Stomach (tissue), 9 donors: ENCODE data around the gene MMS19. TPM values are rescaled to one million over a fixed set of nuclear protein-coding genes. Genes with fewer than 3 reads are reported as not detected.
"Not testable (repeated sequence)": the region's sequence is repeated elsewhere in the genome, so short reads cannot be mapped to it uniquely, and the experiment has no call there.

Experiments
- DNase-seq, 2 donors: peaks; one replicate each; pipeline versions ENCODE4 v3.0.0 to v3.0.0-alpha.2; 2013 to 2019
- H3K27ac ChIP-seq, 5 donors: fragments of 200-600 bp in 4 of 5; sonication (generic) in 4 of 5; one replicate each; pipeline ENCODE4 v1.5.1; 2013 to 2019; ENCODE audit warnings: mild to moderate bottlenecking in 1 of 5, moderate library complexity in 1 of 5
- H3K27me3 ChIP-seq, 3 donors: fragments of 200-600 bp; sonication (generic); one replicate each; pipeline ENCODE4 v1.5.1; 2017 to 2019; ENCODE audit warnings: mixed run types in 1 of 3
- H3K36me3 ChIP-seq, 4 donors: fragments of 200-600 bp; sonication (generic); 1 replicate in 3 of 4; 2 replicates in 1 of 4; pipeline ENCODE4 v1.5.1; 2016 to 2019
- H3K4me1 ChIP-seq, 4 donors: fragments of 200-600 bp; sonication (generic); one replicate each; pipeline ENCODE4 v1.5.1; 2016 to 2019
- H3K4me3 ChIP-seq, 4 donors: fragments of 200-600 bp; sonication (generic) in 3 of 4; one replicate each; pipeline ENCODE4 v1.5.1; 2016 to 2019; ENCODE audit warnings: mild to moderate bottlenecking in 1 of 4
- H3K9me3 ChIP-seq, 4 donors: fragments of 200-600 bp; sonication (generic); one replicate each; pipeline ENCODE4 v1.5.1; 2016 to 2019
- EP300 ChIP-seq: sonication (generic); formaldehyde crosslinking; IDR thresholded peaks from one replicate; pipeline ENCODE4 v1.6.1; 2017; ENCODE audit warnings: antibody characterized with exemption
- POLR2A ChIP-seq, 4 donors: fragments of 450-650 bp; IDR thresholded peaks; one replicate each; pipeline ENCODE4 v1.6.1; 2016; ENCODE audit warnings: antibody characterized with exemption in 4 of 4, control low read depth in 2 of 4, mild to moderate bottlenecking in 1 of 4, moderate library complexity in 1 of 4
- POLR2AphosphoS5 ChIP-seq, 3 donors: sonication (generic); formaldehyde crosslinking; IDR thresholded peaks; one replicate each; pipeline ENCODE4 v1.6.1; 2016; ENCODE audit warnings: antibody characterized with exemption in 3 of 3
- WGBS, 5 donors: extraction: QIAGEN DNeasy Blood & Tissue Kit in 3 of 5; methylation state at CpG; one replicate each; pipeline versions ENCODE4 v1.1.5 to v1.1.7; 2013 to 2018; 5-methylcytosine and 5-hydroxymethylcytosine counted together
- intact Hi-C: fragments of 100-400 bp; cut with DNase I; formaldehyde crosslinking; loops from one replicate; pipeline ENCODE4 v1.15.1; 2023; ENCODE audit warnings: low total_unique reads
- polyA plus RNA-seq, 3 donors: library from polyadenylated mRNA; stranded (reverse); fragments of 200-250 nt; gene quantifications; one replicate each; pipeline ENCODE4 v1.2.3, GENCODE V29; 2013
- total RNA-seq, 5 donors: library from RNA; depleted of rRNA; stranded (reverse); fragments of >200 nt; gene quantifications; one replicate each; pipeline versions ENCODE4 v1.1.0 to v1.2.3, GENCODE V29; 2014 to 2016
- TF ChIP-seq, protein P1 (sequence below), 7 experiments: fragments of 450-650 bp in 4 of 7; fragments of 200-600 bp in 3 of 7; sonication (generic) in 3 of 7; IDR thresholded peaks; one replicate each; pipeline ENCODE4 v1.5.1; 2016 to 2019; ENCODE audit warnings: antibody characterized with exemption in 7 of 7, control low read depth in 2 of 7, mild to moderate bottlenecking in 1 of 7
- donor health status: healthy with polysubstance abuse.
- donor health status: Bipolar disorder and iron deficiency.
- donor health status: healthy.

The MMS19 gene
- total and polyA plus RNA-seq, 8 donors = 30.9 to 146 (median 58.4) TPM

DNA sequence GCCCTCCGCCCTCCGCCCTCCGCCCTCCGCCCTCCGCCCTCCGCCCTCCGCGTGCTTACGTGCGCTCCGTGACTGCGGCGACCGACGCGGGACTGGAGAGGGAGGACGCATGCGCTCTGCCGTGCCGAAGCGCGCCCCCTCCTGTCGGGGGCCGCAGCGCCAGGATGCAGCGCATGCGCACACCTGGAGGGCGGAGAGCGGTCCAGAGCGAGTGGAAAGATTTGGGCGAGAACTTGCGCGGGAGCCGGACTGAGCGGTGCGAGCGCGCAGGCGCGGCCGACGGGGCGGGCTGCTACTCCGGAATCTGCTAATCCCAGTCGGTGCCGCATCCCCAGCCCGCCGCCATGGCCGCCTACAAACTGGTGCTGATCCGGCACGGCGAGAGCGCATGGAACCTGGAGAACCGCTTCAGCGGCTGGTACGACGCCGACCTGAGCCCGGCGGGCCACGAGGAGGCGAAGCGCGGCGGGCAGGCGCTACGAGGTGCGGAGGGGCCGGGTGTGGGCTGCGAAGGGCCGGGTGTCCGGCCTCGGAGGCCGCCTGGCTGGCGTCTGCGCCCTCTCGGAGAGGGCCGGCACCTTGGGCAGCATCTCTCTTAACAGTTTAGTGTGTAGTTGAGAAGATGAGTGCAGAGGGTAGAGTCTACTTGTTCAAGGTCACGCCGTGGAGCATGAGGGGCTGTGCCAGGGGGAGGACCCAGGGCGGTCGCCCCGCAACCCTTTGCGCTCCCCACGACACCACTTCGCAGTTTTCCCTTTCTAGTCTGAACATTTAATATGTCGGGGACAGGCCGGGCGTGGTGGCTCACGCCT lies 72.1 kb downstream of the MMS19 start, which contains the start of gene PGAM1:
Gene PGAM1 (plus strand): TSS at position 228 of the 812 bp plus-strand sequence. CDS start 117 bp downstream, at position 345.
- TF ChIP-seq POLR2A (IDR thresholded peaks at IDR 0.05) = peak in 1 of 4 donors; percentile 16
- TF ChIP-seq, protein P1, sequence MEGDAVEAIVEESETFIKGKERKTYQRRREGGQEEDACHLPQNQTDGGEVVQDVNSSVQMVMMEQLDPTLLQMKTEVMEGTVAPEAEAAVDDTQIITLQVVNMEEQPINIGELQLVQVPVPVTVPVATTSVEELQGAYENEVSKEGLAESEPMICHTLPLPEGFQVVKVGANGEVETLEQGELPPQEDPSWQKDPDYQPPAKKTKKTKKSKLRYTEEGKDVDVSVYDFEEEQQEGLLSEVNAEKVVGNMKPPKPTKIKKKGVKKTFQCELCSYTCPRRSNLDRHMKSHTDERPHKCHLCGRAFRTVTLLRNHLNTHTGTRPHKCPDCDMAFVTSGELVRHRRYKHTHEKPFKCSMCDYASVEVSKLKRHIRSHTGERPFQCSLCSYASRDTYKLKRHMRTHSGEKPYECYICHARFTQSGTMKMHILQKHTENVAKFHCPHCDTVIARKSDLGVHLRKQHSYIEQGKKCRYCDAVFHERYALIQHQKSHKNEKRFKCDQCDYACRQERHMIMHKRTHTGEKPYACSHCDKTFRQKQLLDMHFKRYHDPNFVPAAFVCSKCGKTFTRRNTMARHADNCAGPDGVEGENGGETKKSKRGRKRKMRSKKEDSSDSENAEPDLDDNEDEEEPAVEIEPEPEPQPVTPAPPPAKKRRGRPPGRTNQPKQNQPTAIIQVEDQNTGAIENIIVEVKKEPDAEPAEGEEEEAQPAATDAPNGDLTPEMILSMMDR (IDR thresholded peaks at IDR 0.05) = peak in 5 of 7 experiments; percentile 11 to 68 (median 66)
- peak; percentile 86 to 96 (median 93) for TF ChIP-seq POLR2AphosphoS5 (IDR thresholded peaks at IDR 0.05)
- no peak for TF ChIP-seq EP300
- Histone ChIP-seq H3K27ac (peak within 1 kb of the TSS; percentile 90 to 95 (median 92)), H3K36me3 (peaks cover 7 to 21% (median 20%) of the 10 kb centered on the region in 4 donors), H3K4me3 (peak within 1 kb of the TSS; percentile 69 to 88 (median 84)), H3K4me1 (peaks cover 21 to 49% (median 34%) of the 10 kb centered on the region in 4 donors), H3K9me3 (no peaks in the 10 kb centered on the region), H3K27me3 (no peaks in the 10 kb centered on the region)
- DNase-seq = peak; percentile 95 to 99
- intact Hi-C loops = no loop called here
- WGBS, 5 donors = 0 to 3% (median 0%) methylated on average over 35 to 86 of the region's 90 CpGs

GRCh38 chr10:97423757-97424098 lies 74.5 kb downstream of the MMS19 start:
- intact Hi-C loops = not testable (repeated sequence)
- 83 to 89% (median 86%) methylated on average over 8 of the region's 8 CpGs for WGBS, 5 donors

GRCh38 chr10:97416565-97416964 lies 81.7 kb downstream of the MMS19 start:
- H3K36me3 ChIP-seq = no peaks in the 10 kb centered on the region
- DNase-seq = no peak
- no peak overlapping the region for H3K27ac ChIP-seq
- no peaks in the 10 kb centered on the region for H3K27me3 ChIP-seq
- TF ChIP-seq, protein P1 (IDR thresholded peaks at IDR 0.05) = no peak
- TF ChIP-seq POLR2AphosphoS5 (IDR thresholded peaks at IDR 0.05) (no peak), EP300 (no peak), POLR2A (IDR thresholded peaks at IDR 0.05) (no peak)
- peaks cover 0 to 18% (median 7%) of the 10 kb centered on the region in 4 donors for H3K4me1 ChIP-seq
- WGBS, 5 donors = 57 to 78% (median 74%) methylated on average over 6 of the region's 6 CpGs
- no peaks in the 10 kb centered on the region for H3K9me3 ChIP-seq
- no peak overlapping the region for H3K4me3 ChIP-seq
- intact Hi-C loops = no loop called here

More at GRCh38 chr10:97423757-97424098, 74.5 kb downstream of the MMS19 start:
- H3K4me3 ChIP-seq, H3K36me3 ChIP-seq, DNase-seq, H3K9me3 ChIP-seq, H3K27me3 ChIP-seq: not testable (repeated sequence)
- peak overlapping the region in 2 of 5 donors; percentile 54 to 65 for H3K27ac ChIP-seq
- H3K4me1 ChIP-seq = peaks cover 20 to 41% (median 30%) of the 10 kb centered on the region in 4 donors

DNA sequence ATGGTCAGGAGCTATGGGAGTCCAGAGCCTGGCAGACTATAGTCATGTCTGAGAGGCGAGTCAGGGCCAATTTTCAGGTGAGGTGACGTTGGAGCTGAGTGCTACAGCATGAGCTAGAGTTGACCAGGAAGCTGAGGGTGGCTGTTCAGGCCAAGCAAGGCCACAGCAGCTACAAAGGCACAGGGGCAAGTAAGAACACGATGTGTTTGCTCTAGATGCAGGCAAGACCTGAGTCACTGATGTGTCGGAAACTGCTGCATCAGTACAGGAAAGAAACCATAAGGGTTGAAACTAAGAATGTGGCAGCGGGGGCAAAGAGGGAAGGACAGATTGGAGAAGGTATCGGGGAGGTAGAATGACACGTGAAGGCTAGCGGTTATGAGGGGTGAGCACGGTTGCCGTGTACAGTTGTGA lies 85.3 kb downstream of the MMS19 start:
- H3K27ac ChIP-seq = peak overlapping the region in 1 of 5 donors; percentile 10
- intact Hi-C loops = no loop called here
- no peak for DNase-seq
- H3K4me1 ChIP-seq = peaks cover 0 to 21% (median 6%) of the 10 kb centered on the region in 4 donors
- 67 to 82% (median 70%) methylated on average over 10 of the region's 10 CpGs for WGBS, 5 donors
- no peaks in the 10 kb centered on the region for H3K36me3 ChIP-seq
- H3K4me3 ChIP-seq = no peak overlapping the region
- no peaks in the 10 kb centered on the region for H3K27me3 ChIP-seq
- no peaks in the 10 kb centered on the region for H3K9me3 ChIP-seq
- TF ChIP-seq POLR2AphosphoS5 (IDR thresholded peaks at IDR 0.05) = peak in 1 of 3 donors; percentile 3
- no peak for TF ChIP-seq POLR2A (IDR thresholded peaks at IDR 0.05)

DNA sequence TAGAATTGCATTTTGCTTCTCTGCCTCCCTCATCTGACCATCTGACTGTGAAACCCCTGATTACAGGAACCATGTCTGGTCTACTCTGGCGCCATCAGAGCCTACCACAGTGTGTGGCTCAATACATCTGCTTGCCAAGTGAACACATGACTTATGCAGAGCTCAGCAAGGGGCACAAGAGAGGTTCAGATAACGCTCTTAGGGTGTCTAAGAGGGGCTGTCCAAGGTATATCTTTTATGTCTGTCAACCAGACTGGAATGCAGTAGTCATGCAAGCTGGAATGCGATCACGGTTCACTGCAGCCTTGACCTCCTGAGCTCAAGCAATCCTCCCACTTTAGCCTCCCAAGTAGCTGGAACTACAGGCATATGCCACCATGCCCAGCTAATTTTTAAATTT lies 86.8 kb downstream of the MMS19 start:
- no peak overlapping the region for H3K27ac ChIP-seq

More for the DNA sequence above, 86.8 kb downstream of the MMS19 start:
- no peak for TF ChIP-seq POLR2A (IDR thresholded peaks at IDR 0.05)
- TF ChIP-seq POLR2AphosphoS5 (IDR thresholded peaks at IDR 0.05) = no peak
- TF ChIP-seq, protein P1 (IDR thresholded peaks at IDR 0.05) = no peak
- no peak for TF ChIP-seq EP300
- peaks cover 10 to 36% (median 16%) of the 10 kb centered on the region in 4 donors for H3K4me1 ChIP-seq
- no peak for DNase-seq
- intact Hi-C loops = no loop called here
- H3K9me3 ChIP-seq = no peaks in the 10 kb centered on the region
- no peaks in the 10 kb centered on the region for H3K36me3 ChIP-seq
- no peak overlapping the region for H3K4me3 ChIP-seq
- no peaks in the 10 kb centered on the region for H3K27me3 ChIP-seq
- WGBS, 5 donors = 67 to 77% (median 75%) methylated on average over 4 of the region's 4 CpGs
